ENCODE results near the gene SEMA4A.
A peak's percentile ranks its signal among the peaks of the same experiment; 100 is the strongest.
"Not testable (repeated sequence)": the region's sequence is repeated elsewhere in the genome, so short reads cannot be mapped to it uniquely, and the experiment has no call there.

The SEMA4A gene

GRCh38 chr1:156153362-156153761, at the start of gene SEMA4A:
SEMA4A (plus strand) TSS chr1:156153585; CDS start chr1:156154579, 994 bp downstream.
- DNase-seq: no peak

- peak in 2 of 3 experiments; percentile 55 to 74 for DNase-seq
Observed at GRCh38 chr1:156104065-156104810, 49.1 kb upstream of the SEMA4A start.

GRCh38 chr1:156104861-156105832, 48.2 kb upstream of the SEMA4A start:
- DNase-seq: no peak

GRCh38 chr1:156106624-156107488, 46.5 kb upstream of the SEMA4A start:
- DNase-seq: peak in 2 of 3 experiments; percentile 32 to 67

- no peak for DNase-seq
Observed at GRCh38 chr1:156108057-156108456, 45.3 kb upstream of the SEMA4A start.

- no peak for DNase-seq
Observed at GRCh38 chr1:156108664-156109241, 44.6 kb upstream of the SEMA4A start.

GRCh38 chr1:156110252-156110651, 43.1 kb upstream of the SEMA4A start:
- DNase-seq: no peak

GRCh38 chr1:156111355-156111962, 41.9 kb upstream of the SEMA4A start:
- peak in 1 of 3 experiments; percentile 30 for DNase-seq

GRCh38 chr1:156112276-156113137, 40.9 kb upstream of the SEMA4A start:
- no peak for DNase-seq

- DNase-seq: no peak
Observed at GRCh38 chr1:156113282-156113950, 40.0 kb upstream of the SEMA4A start.

GRCh38 chr1:156114101-156114918, 39.1 kb upstream of the SEMA4A start, which contains the start of gene LMNA:
LMNA (plus strand) TSS chr1:156114711; CDS start chr1:156114919, 208 bp downstream.
- DNase-seq: peak; percentile 73 to 79 (median 73)

GRCh38 chr1:156114919-156115513, 38.4 kb upstream of the SEMA4A start:
- peak; percentile 40 to 73 (median 66) for DNase-seq

GRCh38 chr1:156115514-156116374, 37.6 kb upstream of the SEMA4A start:
- DNase-seq: peak in 1 of 3 experiments; percentile 42

GRCh38 chr1:156116731-156117130, 36.7 kb upstream of the SEMA4A start:
- DNase-seq: not testable (repeated sequence)

GRCh38 chr1:156117414-156118176, 35.8 kb upstream of the SEMA4A start:
- DNase-seq: no peak

- no peak for DNase-seq
Observed at GRCh38 chr1:156118177-156118868, 35.1 kb upstream of the SEMA4A start.

All from NCI-H1417 (cell line).